ENCODE data around the gene SIX6. TPM values are rescaled to one million over a fixed set of nuclear protein-coding genes. Genes with fewer than 3 reads are reported as not detected.

The SIX6 gene
- total and polyA plus RNA-seq, 2 of the 13 experiments (the other 11 are each of a cell fraction or from before 2014, with no cell fraction given), result not detected

GRCh38 chr14:60495946-60496345, 13.0 kb upstream of the SIX6 start:
- BruUV-seq (replicated peaks), result no TSS peak
- 0% methylated on average over 1 of the region's 1 CpG for WGBS (ENCODE audit: low lambda C conversion rate)
- ATAC-seq (no peak), FAIRE-seq (no peak), DNase-seq (ENCODE audit: low spot score) (no peak)
- Histone ChIP-seq H3K4me3 (replicated peaks in 1 of 3; ENCODE audit: insufficient read depth in 1 of 3, low read depth in 2 of 3, low read length in 3 of 3) (no peak overlapping the region), H3K79me2 (ENCODE audit: insufficient read depth, low read length) (no peaks in the 10 kb centered on the region), H3K4me1 (ENCODE audit: insufficient read depth, low read length) (no peaks in the 10 kb centered on the region), H2AFZ (ENCODE audit: low read length) (no peak overlapping the region), H3K36me3 (replicated peaks in 1 of 2; ENCODE audit: control insufficient read depth in 1 of 2, insufficient read depth in 2 of 2, low read length in 2 of 2) (no peaks in the 10 kb centered on the region), H3K27me3 (ENCODE audit: control insufficient read depth in 1 of 2, insufficient read depth in 2 of 2, low read length in 2 of 2) (peaks cover 0 to 10% of the 10 kb centered on the region in 2 experiments; a peak in 1 of 5 replicates), H3K9ac (ENCODE audit: insufficient read depth, low read depth, low read length) (no peak overlapping the region), H3K9me3 (ENCODE audit: low read length) (no peaks in the 10 kb centered on the region), H3K4me2 (ENCODE audit: low read depth, low read length) (no peak overlapping the region), H3K27ac (ENCODE audit: extremely low read length, insufficient read depth, low read length) (no peak overlapping the region), H4K20me1 (ENCODE audit: insufficient read depth, low read length) (no peaks in the 10 kb centered on the region)
- intact Hi-C loops (cut with micrococcal nuclease; ENCODE audit: unreplicated experiment) (no loop called here), in situ Hi-C loops (cut with HindIII; ENCODE audit: extremely low pct_ligation_motif_present, low pct_unique_long_range_greater_than_20kb) (no loop called here)
- ChIA-PET POLR2A (no interaction called here), CTCF (ENCODE audit: low intra/inter-chr PET ratio, low total read pairs) (no interaction called here)
- TF ChIP-seq NFAT5 (CRISPR knock-in tag; IDR thresholded peaks at IDR 0.05), result no peak
- no peak for TF ChIP-seq CHCHD3 (CRISPR knock-in tag; IDR thresholded peaks at IDR 0.05)
- no peak for TF ChIP-seq TCF7 (IDR thresholded peaks at IDR 0.05; ENCODE audit: low read depth)
- no peak for TF ChIP-seq ZNF704 (CRISPR knock-in tag; IDR thresholded peaks at IDR 0.05; ENCODE audit: borderline replicate concordance)
- no peak for TF ChIP-seq GLI4 (CRISPR knock-in tag; IDR thresholded peaks at IDR 0.05; ENCODE audit: borderline replicate concordance)
- no peak for TF ChIP-seq KDM6A (CRISPR knock-in tag; IDR thresholded peaks at IDR 0.05; ENCODE audit: low read depth)
- TF ChIP-seq SOX6 (IDR thresholded peaks at IDR 0.05), result no peak
- TF ChIP-seq SOX6 (CRISPR knock-in tag; IDR thresholded peaks at IDR 0.05), result no peak
- no peak for TF ChIP-seq IKZF1 (IDR thresholded peaks at IDR 0.05)
- TF ChIP-seq ZNF629 (CRISPR knock-in tag; conservative IDR thresholded peaks at IDR 0.05), result no peak
- no peak for TF ChIP-seq CHD4 (IDR thresholded peaks at IDR 0.05; ENCODE audit: borderline replicate concordance, low read length)
- TF ChIP-seq ZNF558 (CRISPR knock-in tag; IDR thresholded peaks at IDR 0.05; ENCODE audit: borderline replicate concordance), result no peak
- no peak for TF ChIP-seq SIX1 (CRISPR knock-in tag; IDR thresholded peaks at IDR 0.05; ENCODE audit: borderline replicate concordance)
- no peak for TF ChIP-seq ZNF207 (IDR thresholded peaks at IDR 0.05; ENCODE audit: borderline replicate concordance)
- no peak for TF ChIP-seq ZNF546 (CRISPR knock-in tag; conservative IDR thresholded peaks at IDR 0.05)
- TF ChIP-seq ZNF768 (CRISPR knock-in tag; IDR thresholded peaks at IDR 0.05), result no peak
- TF ChIP-seq HNRNPK (IDR thresholded peaks at IDR 0.05; ENCODE audit: low read depth, low read length, poor library complexity, severe bottlenecking), result no peak
- no peak for TF ChIP-seq HMG20B (CRISPR knock-in tag; conservative IDR thresholded peaks at IDR 0.05)
- TF ChIP-seq ELF3 (CRISPR knock-in tag; IDR thresholded peaks at IDR 0.05), result no peak
- no peak for TF ChIP-seq ZNF83 (CRISPR knock-in tag; IDR thresholded peaks at IDR 0.05; ENCODE audit: borderline replicate concordance)
- no peak for TF ChIP-seq NCOA1 (CRISPR knock-in tag; IDR thresholded peaks at IDR 0.05)
